Ishikawa (cell line): ENCODE data around the gene SUSD5.

Source experiments
- CEBPB ChIP-seq: IDR thresholded peaks from 2 replicates; pipeline ENCODE4 v1.6.1; 2012
- CREB1 ChIP-seq: IDR thresholded peaks from 2 replicates; pipeline ENCODE4 v1.6.1; 2012; ENCODE audit warnings: low read depth
- EGR1 ChIP-seq: IDR thresholded peaks from 2 replicates; pipeline ENCODE4 v1.6.1; 2012
- EP300 ChIP-seq: IDR thresholded peaks from 2 replicates; pipeline ENCODE4 v1.6.1; 2012; ENCODE audit warnings: borderline replicate concordance
- FOXM1 ChIP-seq: IDR thresholded peaks from 2 replicates; pipeline ENCODE4 v1.6.1; 2012; ENCODE audit warnings: low read depth, borderline replicate concordance
- NFIC ChIP-seq: IDR thresholded peaks from 2 replicates; pipeline ENCODE4 v1.6.1; 2012
- RAD21 ChIP-seq: IDR thresholded peaks from 2 replicates; pipeline ENCODE4 v1.6.1; 2012; ENCODE audit warnings: low read depth
- TAF1 ChIP-seq: IDR thresholded peaks from 2 replicates; pipeline ENCODE4 v1.6.1; 2012; ENCODE audit warnings: low read depth, mild to moderate bottlenecking
- TCF12 ChIP-seq: IDR thresholded peaks from 2 replicates; pipeline ENCODE4 v1.6.1; 2012; ENCODE audit warnings: low read depth
- TEAD4 ChIP-seq: IDR thresholded peaks from 2 replicates; pipeline ENCODE4 v1.6.1; 2012
- YY1 ChIP-seq: IDR thresholded peaks from 2 replicates; pipeline ENCODE4 v1.6.1; 2012; ENCODE audit warnings: low read depth
- ZBTB7A ChIP-seq: IDR thresholded peaks from 2 replicates; pipeline ENCODE4 v1.6.1; 2012; ENCODE audit warnings: low read depth
- TF ChIP-seq, protein P1 (sequence below): IDR thresholded peaks from 2 replicates; pipeline ENCODE4 v1.6.1; 2012
- TF ChIP-seq, protein P2 (sequence below): IDR thresholded peaks from 2 replicates; pipeline ENCODE4 v1.6.1; 2012; ENCODE audit warnings: low read depth, mild to moderate bottlenecking
- TF ChIP-seq, protein P3 (sequence below): IDR thresholded peaks from 2 replicates; pipeline ENCODE4 v1.6.1; 2012

Gene SUSD5

DNA sequence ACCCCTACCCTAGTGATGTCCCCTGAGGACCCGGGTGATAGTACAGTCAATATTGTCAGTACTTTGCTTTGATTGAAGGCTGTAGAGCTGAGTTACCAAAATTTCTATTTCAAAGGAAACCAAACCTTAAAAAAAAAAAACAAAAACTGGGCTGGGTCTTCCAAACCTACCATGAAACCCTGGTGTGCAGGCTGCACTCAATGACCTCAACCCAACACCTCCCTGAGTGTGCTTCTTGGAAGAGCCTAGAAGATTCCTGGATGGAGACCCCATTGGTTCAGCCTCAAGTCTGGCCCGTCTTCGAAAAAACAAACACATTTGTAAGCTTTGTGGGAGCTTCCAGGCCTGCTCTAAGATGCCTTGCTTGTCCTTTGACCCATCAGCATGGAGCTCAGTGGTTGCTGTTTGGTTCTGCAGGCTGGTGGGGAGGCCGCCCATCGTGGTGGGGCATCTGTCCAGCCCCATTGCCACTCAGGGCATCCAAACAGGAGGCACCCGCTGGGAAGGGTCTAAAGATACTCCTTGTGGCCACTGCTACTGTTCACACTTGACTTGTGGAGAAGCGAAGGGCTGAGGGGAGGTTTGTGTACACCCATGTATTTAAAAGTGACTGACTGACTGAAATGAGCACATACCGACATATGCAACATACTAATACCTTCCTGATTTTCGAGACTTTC lies 72.6 kb downstream of the SUSD5 start:
- TF ChIP-seq ZBTB7A (no peak), EP300 (no peak), RAD21 (no peak), CEBPB (no peak), NFIC (no peak), YY1 (no peak), TEAD4 (no peak), TCF12 (no peak), CREB1 (no peak), TAF1 (no peak), FOXM1 (no peak), EGR1 (no peak)
- TF ChIP-seq, protein P1, sequence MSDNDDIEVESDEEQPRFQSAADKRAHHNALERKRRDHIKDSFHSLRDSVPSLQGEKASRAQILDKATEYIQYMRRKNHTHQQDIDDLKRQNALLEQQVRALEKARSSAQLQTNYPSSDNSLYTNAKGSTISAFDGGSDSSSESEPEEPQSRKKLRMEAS: no peak
- TF ChIP-seq, protein P2, sequence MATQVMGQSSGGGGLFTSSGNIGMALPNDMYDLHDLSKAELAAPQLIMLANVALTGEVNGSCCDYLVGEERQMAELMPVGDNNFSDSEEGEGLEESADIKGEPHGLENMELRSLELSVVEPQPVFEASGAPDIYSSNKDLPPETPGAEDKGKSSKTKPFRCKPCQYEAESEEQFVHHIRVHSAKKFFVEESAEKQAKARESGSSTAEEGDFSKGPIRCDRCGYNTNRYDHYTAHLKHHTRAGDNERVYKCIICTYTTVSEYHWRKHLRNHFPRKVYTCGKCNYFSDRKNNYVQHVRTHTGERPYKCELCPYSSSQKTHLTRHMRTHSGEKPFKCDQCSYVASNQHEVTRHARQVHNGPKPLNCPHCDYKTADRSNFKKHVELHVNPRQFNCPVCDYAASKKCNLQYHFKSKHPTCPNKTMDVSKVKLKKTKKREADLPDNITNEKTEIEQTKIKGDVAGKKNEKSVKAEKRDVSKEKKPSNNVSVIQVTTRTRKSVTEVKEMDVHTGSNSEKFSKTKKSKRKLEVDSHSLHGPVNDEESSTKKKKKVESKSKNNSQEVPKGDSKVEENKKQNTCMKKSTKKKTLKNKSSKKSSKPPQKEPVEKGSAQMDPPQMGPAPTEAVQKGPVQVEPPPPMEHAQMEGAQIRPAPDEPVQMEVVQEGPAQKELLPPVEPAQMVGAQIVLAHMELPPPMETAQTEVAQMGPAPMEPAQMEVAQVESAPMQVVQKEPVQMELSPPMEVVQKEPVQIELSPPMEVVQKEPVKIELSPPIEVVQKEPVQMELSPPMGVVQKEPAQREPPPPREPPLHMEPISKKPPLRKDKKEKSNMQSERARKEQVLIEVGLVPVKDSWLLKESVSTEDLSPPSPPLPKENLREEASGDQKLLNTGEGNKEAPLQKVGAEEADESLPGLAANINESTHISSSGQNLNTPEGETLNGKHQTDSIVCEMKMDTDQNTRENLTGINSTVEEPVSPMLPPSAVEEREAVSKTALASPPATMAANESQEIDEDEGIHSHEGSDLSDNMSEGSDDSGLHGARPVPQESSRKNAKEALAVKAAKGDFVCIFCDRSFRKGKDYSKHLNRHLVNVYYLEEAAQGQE: no peak
- TF ChIP-seq, protein P3, sequence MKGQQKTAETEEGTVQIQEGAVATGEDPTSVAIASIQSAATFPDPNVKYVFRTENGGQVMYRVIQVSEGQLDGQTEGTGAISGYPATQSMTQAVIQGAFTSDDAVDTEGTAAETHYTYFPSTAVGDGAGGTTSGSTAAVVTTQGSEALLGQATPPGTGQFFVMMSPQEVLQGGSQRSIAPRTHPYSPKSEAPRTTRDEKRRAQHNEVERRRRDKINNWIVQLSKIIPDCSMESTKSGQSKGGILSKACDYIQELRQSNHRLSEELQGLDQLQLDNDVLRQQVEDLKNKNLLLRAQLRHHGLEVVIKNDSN: no peak

DNA sequence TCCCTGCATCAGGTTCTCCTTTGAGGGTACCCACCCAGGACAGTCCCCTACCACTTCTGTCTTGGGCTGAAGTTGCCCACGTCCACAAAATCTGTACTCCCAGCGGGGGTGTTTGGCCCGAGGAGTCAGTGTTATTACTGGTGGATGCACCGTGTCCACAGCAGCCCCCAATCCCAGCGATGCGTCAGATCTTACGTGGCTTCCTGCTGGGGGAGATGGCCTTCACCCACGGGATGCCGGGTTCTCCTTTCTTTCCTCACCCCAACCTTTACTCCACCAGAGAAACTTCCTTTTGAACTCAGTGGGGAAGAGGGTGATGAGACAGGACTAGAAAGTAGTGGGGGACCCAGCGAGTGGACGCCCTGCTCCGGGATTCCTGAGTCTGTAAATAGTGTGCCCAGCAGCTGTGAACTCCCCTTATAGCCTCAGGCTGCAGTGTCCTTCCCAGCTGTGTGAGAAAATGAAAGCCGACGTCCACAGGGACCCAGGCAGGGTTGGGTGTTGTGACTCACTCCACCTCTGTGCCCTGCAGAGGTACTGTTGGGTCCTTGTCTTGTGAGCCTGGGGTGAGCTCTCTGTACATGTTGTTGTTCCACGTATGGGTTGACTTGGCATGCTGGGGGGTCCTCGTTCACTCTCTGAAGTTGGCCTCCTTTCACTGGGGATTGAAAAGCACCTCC lies 73.2 kb downstream of the SUSD5 start:
- TF ChIP-seq NFIC (no peak), EP300 (no peak), CREB1 (no peak), FOXM1 (no peak), ZBTB7A (no peak), RAD21 (no peak), EGR1 (no peak), TCF12 (no peak), YY1 (no peak), CEBPB (no peak), TEAD4 (no peak), TAF1 (no peak)
- TF ChIP-seq, protein P3: no peak
- TF ChIP-seq, protein P1: no peak
- TF ChIP-seq, protein P2: no peak

DNA sequence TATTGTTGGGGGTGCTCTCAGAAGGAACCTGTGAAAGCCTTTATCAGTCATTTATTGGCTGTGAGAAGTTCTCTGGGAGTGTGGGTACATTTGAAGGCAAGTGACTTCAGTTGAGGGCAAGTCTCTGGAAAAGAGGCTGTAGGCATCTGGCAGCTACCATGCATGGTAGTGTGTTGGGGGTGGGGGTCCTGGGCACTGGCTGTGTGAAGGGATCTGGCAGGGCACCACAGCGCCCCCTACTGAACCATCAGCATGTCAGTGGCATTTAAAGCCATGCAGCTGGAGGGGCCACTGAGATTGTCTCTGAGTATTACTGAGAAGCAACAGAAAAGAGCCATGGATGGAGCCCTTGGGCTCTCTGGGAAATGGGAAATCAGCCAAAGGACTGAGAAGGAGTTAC lies 74.2 kb downstream of the SUSD5 start:
- TF ChIP-seq NFIC (no peak), RAD21 (peak; percentile 30; the same call in 1 of the 2 replicates)

DNA sequence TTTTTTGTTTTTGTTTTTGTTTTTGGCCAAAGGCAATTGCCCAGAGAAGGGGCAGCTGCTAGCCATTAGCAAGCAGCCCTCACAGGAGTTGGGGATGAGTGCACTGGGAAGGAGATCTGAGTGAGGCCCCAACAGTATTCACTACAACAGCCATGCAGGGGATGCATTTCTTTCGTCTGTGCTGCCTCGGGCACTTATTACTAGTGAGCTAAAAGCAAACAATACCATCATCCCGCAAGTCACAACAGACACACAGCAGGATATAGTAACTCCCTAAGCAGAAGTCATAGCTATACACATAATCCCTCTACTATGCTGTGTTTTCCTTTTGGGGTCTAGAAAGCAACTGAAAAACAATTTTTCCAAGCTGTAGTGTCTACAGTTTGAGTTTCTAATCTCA lies 77.6 kb downstream of the SUSD5 start:
- TF ChIP-seq RAD21: no peak
- TF ChIP-seq EP300: no peak

DNA sequence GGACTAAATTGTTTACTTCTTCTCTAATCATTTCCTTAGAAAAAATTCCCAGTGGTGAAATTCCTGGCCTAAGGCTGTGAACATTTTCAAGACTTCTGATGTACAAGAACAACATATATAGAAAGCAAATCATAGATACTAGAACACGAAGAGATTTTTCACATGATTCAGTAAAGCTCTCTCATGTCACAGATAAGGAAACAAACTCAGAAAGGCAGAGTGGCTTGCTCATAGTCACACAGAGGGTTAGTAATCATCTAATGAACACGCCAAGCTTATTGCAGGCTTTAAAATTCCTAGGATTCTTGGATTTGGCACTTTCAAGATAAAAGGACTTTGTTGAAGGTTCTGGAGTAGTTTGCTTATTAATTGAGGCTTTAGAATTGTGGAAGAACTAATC lies 78.6 kb downstream of the SUSD5 start:
- TF ChIP-seq TEAD4: no peak
- TF ChIP-seq, protein P3: no peak
- TF ChIP-seq TAF1: no peak
- TF ChIP-seq, protein P2: no peak
- no peak for TF ChIP-seq EP300
- no peak for TF ChIP-seq TCF12
- TF ChIP-seq EGR1: no peak
- no peak for TF ChIP-seq ZBTB7A
- TF ChIP-seq FOXM1: no peak
- TF ChIP-seq RAD21: no peak
- TF ChIP-seq CEBPB: no peak
- no peak for TF ChIP-seq CREB1
- TF ChIP-seq YY1: no peak
- TF ChIP-seq, protein P1: no peak
